Mammary epithelial cell (primary cell): Measurements from ENCODE around the gene FN3K.

Experiments
- EZH2 ChIP-seq: IDR thresholded peaks from 2 replicates; pipeline ENCODE4 v1.6.1; 2012; ENCODE audit warnings: low read length, inconsistent platforms, borderline replicate concordance
- TF ChIP-seq, protein P1 (sequence below), 2 donors: IDR thresholded peaks in 1 of 2; conservative IDR thresholded peaks in 1 of 2; 2 replicates each; pipeline ENCODE4 v1.5.1; 2011 to 2012; ENCODE audit warnings: inconsistent platforms in 2 of 2, low read length in 2 of 2, mild to moderate bottlenecking in 2 of 2, control low read depth in 1 of 2, low read depth in 1 of 2; ENCODE audit not compliant: insufficient read depth in 1 of 2; ENCODE audit errors: extremely low read depth in 1 of 2

DNA sequence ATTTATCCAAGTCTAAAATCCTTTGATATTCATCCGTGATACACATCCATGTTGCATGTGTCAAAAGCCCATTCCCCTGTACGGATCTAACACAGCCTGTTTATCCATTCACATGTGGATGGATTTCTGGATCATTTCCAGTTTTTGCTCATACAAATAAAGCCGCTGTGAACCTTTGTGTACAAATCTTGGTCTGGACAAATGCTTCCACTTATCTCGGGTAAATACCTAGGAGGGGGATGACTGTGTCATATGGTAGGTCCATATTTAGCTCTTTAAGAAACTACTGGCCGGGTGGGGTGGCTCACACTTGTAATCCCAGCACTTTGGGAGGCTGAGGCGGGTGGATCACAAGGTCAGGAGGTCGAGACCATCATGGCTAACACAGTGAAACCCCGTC is 10.1 kb downstream of the FN3K start:
- TF ChIP-seq, protein P1, sequence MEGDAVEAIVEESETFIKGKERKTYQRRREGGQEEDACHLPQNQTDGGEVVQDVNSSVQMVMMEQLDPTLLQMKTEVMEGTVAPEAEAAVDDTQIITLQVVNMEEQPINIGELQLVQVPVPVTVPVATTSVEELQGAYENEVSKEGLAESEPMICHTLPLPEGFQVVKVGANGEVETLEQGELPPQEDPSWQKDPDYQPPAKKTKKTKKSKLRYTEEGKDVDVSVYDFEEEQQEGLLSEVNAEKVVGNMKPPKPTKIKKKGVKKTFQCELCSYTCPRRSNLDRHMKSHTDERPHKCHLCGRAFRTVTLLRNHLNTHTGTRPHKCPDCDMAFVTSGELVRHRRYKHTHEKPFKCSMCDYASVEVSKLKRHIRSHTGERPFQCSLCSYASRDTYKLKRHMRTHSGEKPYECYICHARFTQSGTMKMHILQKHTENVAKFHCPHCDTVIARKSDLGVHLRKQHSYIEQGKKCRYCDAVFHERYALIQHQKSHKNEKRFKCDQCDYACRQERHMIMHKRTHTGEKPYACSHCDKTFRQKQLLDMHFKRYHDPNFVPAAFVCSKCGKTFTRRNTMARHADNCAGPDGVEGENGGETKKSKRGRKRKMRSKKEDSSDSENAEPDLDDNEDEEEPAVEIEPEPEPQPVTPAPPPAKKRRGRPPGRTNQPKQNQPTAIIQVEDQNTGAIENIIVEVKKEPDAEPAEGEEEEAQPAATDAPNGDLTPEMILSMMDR (conservative IDR thresholded peaks at IDR 0.05 in 1 of 2, IDR thresholded peaks at IDR 0.05 in 1 of 2; ENCODE audit: extremely low read depth in 1 of 2, insufficient read depth in 1 of 2, low read depth in 1 of 2, low read length in 2 of 2): no peak
- no peak for TF ChIP-seq EZH2
